NCI-H774 (cell line): Measurements from ENCODE around the gene TNFRSF1A.
A peak's percentile ranks its signal among the peaks of the same experiment; 100 is the strongest.

Experiments used
- DNase-seq: peaks from one replicate; lab custom pipeline; 2025; lab: John Stamatoyannopoulos, UW

TNFRSF1A gene

DNA sequence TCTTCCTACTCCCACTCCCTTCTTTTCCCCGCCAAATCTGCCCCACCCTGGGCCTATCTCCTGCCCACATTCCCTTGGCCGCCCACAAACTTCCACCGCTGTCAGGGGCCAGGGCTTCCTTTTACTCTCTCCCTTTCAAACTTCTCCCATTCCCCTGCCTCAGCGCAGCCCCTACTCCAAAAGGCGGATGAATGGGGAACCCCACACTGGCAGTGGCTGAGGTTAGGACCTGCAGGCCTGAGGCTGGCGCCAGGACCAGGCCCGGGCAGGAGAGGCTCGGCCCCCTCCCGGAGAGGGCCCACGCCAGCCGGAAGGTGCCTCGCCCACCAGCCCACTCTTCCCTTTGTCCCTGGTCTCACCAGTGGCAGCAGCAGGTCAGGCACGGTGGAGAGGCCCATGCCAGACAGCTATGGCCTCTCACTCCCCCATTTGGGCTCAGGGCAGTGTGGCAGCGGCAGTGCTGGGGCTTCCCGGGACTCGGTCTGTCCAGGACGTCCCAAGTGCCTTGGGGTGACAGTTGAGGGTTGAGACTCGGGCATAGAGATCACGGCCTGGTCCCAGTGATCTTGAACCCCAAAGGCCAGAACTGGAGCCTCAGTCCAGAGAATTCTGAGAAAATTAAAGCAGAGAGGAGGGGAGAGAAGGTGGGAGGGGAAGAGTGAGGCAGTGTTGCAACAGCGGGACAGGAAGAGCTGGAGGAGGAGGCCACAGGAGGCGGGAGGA lies at the start of gene TNFRSF1A:
Gene TNFRSF1A, minus strand, starts transcription at position 660 of the 723 bp plus-strand sequence. Its CDS starts 262 bp downstream, at position 398.
- no peak for DNase-seq

DNA sequence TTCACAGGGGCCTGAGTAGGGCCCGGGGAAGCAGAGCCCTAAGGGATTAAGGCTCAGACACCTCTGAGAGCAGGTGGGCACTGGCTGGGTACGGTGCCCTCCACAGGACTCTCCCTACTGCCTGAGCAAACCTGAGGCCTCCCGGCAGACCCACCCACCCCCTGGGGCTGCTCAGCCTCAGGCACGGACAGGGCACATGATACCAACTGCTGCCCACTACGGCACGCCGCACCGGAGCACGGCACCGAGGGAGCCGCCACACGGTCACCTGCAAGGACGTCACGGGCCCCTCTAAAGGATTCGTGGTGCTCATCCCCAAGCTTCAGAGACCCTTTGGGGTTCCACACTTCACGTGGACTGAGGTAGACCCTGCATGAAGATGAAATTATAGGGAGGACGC lies 49.1 kb upstream of the TNFRSF1A start:
- no peak for DNase-seq

DNA sequence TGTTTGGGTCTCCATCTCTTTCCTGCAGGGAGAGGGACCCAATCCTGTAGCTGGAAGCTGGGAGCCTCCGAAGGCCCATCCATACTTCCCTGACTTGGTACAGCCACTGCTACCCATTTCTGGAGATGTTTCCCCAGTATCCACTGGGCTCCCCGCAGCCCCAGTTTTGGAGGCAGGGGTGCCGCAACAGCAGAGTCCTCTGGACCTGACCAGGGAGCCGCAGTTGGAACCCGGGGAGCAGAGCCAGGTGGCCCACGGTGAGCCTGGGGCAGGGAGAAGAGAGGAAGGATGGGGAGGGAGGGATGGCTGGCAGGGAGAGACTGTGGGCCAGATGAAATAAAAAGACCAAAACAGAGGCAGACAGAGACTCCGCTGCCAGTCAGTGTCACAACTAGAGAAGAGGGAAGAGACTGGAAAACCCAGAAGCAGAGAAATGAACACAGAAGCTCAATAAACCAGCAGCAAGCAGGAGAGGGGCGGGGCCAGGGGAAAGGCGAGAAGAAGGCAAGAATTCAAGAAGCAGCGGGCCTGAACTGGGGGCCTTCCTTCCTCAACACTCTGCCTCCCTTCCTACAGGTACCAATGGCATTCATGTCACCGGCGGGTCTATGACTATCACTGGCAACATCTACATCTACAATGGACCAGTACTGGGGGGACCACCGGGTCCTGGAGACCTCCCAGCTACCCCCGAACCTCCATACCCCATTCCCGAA lies 48.4 kb upstream of the TNFRSF1A start:
- DNase-seq = no peak

DNA sequence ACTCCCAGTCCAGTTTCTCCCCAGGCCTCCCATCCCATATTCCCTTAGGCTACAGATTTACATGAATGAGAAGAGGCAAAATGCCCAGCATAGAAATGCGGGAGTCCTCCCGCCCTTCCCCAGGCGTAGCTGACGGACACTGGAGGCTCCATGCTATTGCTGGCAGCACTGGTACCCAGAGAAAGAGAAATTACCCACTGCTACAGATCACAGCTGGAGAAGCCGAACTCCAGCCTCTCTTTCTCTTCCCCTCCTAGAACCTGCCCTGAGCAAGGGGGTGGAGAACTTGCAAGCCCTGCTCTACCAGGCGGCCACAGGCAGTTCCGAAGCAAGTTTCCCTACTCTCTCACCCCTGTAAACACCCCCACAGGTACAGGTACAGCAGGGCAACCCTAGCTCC lies 45.7 kb upstream of the TNFRSF1A start:
- DNase-seq = no peak

DNA sequence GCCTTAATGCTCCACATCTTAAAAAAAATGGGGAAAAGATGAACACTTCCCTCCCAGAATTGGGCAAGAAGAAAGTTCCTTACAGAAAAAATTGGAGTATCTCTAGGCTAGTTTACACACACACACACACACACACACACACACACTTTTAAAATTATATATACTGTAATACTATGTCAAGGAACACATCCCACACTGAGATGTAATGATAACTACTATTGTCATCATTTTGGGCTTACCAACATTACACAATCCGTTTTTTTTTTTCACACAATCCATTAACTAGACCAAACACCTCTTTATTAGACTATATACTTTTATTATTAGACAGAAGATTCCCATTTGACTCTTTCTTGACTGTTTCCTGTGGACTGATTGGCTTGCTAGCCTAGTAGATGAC lies 44.6 kb upstream of the TNFRSF1A start:
- DNase-seq = no peak

DNA sequence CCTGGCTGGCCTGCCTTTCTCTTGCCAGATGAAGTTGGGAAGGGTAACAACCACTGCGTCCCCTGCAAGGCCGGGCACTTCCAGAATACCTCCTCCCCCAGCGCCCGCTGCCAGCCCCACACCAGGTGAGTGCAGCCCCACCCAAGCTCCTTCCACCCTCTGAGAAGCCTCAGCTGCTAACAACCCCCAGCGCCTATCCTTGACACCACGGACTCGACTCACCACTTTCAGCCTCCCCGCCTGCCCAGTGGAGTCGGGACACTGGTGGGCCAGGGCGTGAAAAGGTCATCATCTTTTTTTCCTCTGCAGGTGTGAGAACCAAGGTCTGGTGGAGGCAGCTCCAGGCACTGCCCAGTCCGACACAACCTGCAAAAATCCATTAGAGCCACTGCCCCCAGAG lies 44.2 kb upstream of the TNFRSF1A start:
- no peak for DNase-seq

DNA sequence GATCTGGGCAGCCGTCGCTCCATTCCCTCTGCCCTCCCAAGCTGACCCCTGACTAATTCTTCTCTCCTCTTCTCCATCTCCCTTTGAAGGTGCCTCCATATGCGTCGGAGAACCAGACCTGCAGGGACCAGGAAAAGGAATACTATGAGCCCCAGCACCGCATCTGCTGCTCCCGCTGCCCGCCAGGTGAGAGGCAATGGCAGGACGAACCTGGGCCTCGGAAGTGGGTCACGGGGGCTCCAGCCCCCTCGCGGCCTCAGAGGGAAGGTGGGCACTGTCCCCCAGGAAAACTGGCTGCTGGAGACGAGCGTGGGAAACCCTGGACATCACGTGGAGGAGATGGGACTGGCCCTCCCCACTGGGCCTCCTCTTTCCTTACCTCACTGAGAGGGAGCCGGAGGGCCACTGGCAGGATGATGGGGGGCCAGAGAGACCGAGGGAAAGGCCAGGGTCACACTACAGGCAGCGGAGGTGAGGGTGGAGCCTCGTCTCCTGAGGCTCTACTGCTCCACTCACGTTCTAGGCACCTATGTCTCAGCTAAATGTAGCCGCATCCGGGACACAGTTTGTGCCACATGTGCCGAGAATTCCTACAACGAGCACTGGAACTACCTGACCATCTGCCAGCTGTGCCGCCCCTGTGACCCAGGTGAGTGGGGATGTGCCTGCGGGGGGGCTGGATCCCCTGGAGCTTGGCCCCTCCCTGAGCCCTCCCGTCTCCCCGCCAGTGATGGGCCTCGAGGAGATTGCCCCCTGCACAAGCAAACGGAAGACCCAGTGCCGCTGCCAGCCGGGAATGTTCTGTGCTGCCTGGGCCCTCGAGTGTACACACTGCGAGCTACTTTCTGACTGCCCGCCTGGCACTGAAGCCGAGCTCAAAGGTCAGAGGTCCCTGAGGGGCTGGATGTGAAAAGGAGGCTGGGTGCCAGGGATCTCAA lies 42.9 kb upstream of the TNFRSF1A start:
- DNase-seq = no peak

DNA sequence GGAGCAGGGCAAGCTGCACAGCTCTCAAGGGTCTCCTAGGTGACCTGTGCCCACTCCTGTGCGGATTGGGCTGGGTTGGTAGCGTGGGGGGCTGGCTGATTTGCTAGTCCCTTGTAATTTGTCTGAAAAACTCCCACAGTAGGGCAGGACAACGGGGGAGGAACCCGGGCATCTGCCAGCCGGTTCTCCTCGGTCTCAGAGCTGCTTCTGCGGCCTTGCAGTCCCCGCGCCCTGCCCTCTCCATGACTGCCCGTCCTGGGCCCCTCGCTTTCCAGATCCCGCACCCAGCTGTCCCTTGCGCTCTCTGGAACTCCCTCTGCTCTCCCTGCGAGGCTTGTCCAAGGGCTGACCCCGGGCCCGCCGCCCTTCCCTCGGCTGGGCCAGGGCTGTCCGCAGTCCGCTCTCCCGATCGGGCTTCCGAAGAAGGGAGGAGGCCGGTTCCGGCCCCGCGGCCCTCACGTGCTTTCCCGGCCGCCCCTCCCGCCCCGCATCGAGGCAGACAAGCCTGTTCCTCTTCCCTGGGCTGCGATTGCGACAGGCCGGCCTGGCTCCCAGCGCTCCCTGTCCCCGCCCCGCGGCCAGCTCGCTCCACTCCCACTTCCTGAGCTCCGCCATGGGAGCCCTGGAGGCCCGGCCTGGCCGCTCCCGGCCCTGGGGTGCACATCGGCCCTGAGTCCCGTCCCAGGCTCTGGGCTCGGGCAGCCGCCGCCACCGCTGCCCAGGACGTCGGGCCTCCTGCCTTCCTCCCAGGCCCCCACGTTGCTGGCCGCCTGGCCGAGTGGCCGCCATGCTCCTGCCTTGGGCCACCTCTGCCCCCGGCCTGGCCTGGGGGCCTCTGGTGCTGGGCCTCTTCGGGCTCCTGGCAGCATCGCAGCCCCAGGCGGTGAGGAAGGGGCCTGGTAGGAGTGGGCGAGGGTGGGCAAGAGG lies 42.0 kb upstream of the TNFRSF1A start, which contains the start of gene LTBR:
Gene LTBR, plus strand, starts transcription at position 591 of the 927 bp plus-strand sequence. Its CDS starts 197 bp downstream, at position 788.
- DNase-seq = peak; percentile 64

DNA sequence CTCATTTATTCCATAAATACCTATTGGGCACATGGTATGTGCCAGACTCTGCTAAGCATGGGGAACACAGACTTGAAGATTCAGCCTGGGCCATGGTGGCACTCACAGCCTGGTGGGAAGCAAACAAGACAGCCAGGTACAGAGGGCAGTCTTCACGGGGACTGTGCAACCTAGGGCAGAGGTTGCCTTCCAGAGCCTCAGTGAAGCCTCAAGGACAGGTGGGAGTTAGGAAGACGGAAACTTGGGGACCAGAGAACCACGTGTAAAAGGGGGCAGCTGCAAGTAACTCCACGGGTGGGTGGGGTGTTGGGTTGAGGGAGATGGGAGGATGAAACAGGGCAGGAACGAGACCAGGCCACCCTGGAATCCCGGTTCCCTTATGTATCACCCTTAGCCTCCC lies 41.1 kb upstream of the TNFRSF1A start:
- DNase-seq = no peak

DNA sequence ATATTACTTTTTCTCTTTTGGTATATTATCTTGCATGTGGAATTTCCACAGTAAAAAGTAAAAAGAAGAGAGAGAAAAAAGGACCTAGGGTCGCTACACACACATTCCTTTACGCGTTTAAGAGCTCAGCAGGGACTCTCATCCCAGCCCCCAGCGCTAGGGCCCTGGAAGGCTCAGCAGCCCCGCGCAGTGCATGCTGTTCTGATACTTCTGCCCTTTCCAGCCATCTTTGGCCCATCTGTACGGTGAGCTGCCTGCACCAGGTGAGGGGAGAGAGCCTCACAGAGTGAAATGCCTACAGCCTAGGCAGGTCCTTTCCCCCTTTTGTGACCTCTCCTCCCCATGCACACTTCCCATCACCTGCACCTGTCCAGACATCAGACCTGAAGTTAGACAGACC lies 40.5 kb upstream of the TNFRSF1A start:
- DNase-seq = no peak

DNA sequence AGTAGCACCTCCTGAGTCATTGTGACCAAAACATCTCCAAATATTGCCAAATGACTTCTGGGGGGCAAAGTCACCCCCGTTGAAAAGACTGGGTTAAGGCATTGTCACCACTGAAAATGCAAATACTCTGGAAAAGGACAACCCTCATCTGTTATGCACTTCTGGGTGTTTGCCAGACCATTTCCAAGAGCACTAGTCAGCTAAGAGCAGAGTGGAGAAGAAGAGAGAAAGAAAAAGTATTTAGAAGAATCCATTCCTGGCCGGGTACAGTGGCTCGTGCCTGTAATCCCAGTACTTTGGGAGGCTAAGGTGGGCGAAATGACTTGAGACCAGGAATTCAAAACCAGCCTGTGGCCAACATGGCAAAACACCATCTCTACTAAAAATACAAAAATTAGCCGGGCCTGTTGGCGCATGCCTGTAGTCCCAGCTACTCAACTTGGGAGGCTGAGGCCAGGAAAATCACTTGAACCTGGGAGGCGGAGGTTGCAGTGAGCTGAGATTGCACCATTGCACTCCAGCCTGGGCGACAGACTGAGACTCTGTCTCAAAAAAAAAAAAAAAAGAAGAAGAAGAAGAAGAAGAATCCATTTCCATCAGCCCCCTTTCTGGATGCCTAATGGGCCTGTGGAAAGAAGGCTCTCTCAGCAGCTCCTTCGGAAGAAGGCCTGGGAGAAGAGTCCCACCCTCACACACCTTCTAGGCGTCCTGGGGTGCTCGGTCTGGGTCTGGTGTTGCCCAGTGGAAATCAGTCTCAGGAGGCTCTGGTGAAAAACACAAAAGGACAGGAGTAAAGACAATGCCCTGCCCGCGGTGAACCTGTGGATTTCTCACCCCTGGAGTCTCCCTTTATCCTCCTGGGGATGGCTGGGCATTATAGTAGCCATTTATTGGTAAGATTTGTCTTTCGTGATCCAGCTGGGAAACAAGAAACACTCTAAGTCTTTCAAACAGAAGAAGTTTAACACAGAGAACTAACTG lies 38.6 kb upstream of the TNFRSF1A start:
- no peak for DNase-seq

DNA sequence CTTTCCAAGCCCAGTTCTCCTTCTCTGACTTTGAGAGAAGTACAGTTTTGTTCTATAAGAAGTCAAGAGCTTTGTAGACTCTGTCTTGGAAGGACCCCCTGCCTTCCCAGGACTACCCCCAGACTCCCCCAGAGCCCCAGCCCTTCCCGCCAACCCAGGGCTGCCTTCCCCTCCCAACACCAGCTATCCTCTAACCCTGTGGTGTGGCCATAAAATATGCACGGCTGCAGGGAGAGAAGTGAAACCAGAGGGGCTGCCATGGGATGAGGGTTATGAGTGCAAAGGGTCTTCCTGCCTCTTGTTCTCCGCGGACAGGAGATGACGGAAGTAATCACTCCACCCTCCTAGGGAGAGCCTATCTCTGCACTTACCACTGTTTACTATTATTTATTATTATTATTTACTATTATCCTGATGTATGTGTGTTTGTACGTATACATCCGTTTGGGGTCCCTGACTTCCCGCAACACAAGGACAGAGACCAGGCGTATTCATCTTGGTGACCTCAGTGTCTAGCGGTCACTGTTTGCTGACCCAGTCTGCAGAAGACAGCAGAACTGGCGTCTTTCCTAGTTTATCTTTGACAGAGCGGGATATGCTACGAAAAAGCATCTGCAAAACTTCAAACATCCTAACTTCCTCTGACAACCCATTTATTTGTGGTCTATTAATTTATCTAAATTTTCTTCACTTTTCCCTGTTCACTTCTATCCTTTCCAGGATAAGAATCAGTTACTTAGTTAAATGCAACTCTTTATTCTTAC lies 37.0 kb upstream of the TNFRSF1A start:
- DNase-seq = no peak

DNA sequence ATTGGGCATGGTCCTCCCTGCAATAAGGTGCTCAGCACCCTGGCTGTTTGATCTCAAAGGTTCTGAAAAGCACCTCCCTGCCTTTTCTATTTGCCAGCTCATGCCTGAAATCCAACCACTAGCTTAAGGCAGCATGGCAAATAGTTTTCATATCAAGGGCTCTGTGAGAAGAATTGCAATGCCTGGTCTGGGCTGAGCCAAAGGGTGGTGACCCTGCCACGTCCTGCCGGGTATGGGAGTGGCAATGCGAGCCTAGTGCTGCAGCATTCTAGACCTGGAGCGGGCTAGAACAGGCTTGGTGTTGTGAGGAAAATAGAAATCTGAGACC lies 35.8 kb upstream of the TNFRSF1A start:
- DNase-seq = no peak

DNA sequence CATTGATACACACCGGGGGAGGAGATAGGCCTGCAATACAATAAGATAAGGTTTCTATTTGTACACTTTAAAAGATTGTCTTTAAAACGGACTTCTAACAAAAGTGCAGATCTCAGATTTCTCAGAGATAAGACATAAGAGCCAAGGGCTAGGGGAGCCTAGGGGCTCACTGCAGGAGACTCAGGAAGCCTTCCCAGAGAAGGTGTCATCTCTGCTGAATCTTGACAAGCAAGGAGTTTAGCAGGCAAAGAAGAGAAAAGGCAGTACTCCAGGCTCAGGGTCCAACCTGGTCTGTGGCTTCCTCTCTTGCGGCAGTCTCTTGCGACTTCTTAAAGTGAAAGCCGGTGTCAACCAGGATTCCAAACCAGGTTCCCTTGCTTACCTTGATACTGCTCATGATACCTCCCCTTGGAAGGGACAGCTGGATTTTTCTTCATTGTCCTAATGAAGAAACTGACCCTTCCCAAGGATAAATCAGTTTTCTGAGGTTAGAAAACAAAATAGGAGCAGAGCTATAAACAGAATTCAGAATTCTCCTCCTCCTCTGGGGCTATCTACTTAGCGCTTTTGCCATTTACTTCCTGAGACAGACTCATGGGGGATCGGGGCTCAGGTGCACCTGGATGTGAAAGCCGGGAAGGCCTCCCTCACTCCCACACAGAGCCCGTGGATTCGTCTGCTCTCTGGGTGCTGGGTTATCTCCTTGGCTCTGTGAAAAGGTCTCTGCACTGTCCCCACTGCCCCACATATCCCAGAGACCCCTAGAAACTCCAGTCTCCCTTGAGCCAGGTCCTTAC lies 35.2 kb upstream of the TNFRSF1A start:
- DNase-seq = no peak

DNA sequence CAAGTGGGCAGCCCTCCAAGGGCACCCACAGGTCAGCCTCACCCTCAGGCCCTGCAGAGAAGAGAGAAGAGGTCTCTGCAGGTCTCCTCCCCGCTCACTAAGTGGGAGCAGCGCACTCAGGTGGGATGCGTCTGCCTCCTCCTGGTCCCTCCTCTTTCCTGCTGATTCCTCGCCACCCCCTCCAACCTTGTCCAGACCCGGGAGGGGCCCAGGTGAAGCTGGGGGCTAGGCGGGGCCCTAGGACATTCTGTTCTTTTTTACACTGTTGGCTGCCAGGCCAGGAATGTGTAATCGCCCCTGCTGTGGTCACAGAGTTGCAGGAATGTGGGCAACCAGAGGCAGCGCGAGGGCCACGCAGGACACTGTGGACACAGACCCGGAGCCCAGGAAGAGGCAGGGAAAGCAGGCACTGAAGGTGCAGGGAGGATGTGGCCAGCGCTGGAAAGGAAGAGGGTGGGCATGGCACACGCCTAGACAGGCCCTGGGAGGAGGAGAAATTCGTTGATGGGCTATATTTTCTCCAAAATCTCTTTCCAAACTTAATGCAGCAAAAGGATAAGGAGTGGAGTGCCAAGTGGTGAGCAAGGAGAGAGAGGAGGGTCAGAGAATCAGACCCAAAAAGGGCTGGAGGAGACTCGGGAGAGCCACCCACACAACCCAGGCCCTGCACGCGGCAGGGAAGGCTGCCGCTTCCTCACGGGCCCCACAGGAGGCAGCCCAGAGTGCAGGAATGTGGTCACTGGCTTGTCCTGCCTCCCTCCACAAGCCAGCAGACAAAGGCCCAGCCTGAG lies 34.4 kb upstream of the TNFRSF1A start:
- no peak for DNase-seq

DNA sequence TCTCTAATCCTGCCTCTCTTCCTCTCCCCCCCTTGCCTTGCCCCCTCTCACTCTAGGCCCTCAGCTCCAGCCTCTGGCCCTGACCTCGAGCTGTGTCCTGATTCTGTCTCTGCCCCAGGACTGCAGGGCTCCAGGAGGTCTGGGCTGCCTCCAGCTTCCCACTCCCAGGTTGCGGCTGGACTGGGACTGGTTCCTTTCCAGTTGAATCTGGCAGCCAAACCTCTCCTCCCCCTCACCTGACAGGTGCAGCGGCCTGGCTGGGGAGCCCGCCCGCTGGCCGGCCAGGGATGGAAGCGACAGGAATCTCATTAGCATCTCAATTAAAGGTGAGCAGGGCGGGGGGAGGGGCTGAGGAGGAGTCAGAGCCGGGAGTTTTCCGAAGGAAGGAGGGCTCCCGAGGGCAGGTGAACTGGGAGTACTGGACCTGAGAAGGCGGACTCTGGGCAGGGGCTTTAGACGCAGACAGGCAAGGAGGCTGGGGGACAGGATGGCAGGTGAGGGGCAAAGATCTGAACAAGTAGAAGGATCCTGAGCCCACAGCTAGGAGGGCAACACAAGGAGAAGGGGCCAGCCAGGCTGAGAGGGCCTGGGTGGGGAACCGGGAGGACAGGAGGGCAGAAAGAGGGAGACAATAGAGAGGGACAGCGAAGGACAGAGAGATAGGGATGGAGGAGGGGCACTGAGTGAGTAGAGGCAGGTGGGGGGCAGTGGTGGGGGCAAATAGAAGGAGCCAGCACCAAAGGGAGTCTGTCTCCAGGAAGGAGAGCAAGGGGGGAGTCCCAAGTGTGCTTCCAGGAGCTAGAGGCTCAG lies 33.6 kb upstream of the TNFRSF1A start, which contains the start of gene SCNN1A:
Gene SCNN1A, minus strand, starts transcription at position 295 of the 810 bp plus-strand sequence. CDS start 780 bp downstream, outside the sequence.
- peak; percentile 92 for DNase-seq

DNA sequence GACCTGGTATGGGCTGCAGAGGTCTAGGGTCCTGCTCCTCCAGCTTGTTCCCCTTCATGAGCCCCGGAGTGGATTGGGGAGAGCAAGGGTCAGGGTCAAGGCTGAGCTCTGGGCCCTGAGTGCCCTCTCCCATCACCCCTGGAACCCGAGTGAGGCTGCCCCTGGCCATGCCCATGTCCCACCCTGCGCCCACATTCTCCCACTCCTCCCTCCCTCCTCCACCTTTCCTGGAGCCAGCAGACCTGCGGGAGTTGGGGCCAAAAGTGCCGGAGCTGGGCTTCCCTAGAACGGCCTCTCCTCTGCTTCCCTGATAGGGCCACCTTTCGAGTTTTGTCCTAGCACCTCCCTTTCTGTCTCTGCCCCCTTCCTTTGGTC lies 32.9 kb upstream of the TNFRSF1A start:
- no peak for DNase-seq
